Thyroid gland (tissue), 4 donors: Measurements from ENCODE around the gene CLEC1A.

Experiments used
- POLR2A ChIP-seq, 2 donors: fragments of 450-650 bp; IDR thresholded peaks; one replicate each; pipeline ENCODE4 v1.6.1; 2017; ENCODE audit warnings: antibody characterized with exemption in 2 of 2, mild to moderate bottlenecking in 2 of 2, moderate library complexity in 1 of 2
- TF ChIP-seq, protein P1 (sequence below), 6 experiments: fragments of 200-600 bp in 3 of 6; fragments of 450-650 bp in 3 of 6; sonication (generic) in 3 of 6; IDR thresholded peaks; one replicate each; pipeline ENCODE4 v1.5.1; 2016 to 2019; ENCODE audit warnings: antibody characterized with exemption in 6 of 6, mild to moderate bottlenecking in 2 of 6, inconsistent platforms in 1 of 6, moderate library complexity in 1 of 6

- TF ChIP-seq, protein P1, sequence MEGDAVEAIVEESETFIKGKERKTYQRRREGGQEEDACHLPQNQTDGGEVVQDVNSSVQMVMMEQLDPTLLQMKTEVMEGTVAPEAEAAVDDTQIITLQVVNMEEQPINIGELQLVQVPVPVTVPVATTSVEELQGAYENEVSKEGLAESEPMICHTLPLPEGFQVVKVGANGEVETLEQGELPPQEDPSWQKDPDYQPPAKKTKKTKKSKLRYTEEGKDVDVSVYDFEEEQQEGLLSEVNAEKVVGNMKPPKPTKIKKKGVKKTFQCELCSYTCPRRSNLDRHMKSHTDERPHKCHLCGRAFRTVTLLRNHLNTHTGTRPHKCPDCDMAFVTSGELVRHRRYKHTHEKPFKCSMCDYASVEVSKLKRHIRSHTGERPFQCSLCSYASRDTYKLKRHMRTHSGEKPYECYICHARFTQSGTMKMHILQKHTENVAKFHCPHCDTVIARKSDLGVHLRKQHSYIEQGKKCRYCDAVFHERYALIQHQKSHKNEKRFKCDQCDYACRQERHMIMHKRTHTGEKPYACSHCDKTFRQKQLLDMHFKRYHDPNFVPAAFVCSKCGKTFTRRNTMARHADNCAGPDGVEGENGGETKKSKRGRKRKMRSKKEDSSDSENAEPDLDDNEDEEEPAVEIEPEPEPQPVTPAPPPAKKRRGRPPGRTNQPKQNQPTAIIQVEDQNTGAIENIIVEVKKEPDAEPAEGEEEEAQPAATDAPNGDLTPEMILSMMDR (IDR thresholded peaks at IDR 0.05) = no peak
- TF ChIP-seq POLR2A (IDR thresholded peaks at IDR 0.05) = no peak
These were observed 56.6 kb downstream of the CLEC1A start for GRCh38 chr12:10042167-10042566.
